Activated T-helper 1 cell treated with anti-CD3 and anti-CD28 coated beads, Interleukin-2, amount 50 U/mL, for 16 hours (primary cell): Measurements from ENCODE around the gene SETBP1.
"Not testable (repeated sequence)": the region's sequence is repeated elsewhere in the genome, so short reads cannot be mapped to it uniquely, and the experiment has no call there.

Experiments
- DNase-seq, 2 donors: peaks; one replicate each; pipeline ENCODE4 v3.0.0-alpha.2; 2020; ENCODE audit warnings: low read depth in 1 of 2, low spot score in 1 of 2

Gene SETBP1

GRCh38 chr18:44788334-44788733, 107.6 kb downstream of the SETBP1 start:
- no peak for DNase-seq

GRCh38 chr18:44789710-44790109, 109.0 kb downstream of the SETBP1 start:
- DNase-seq, result no peak

- DNase-seq, result no peak
These were observed 110.2 kb downstream of the SETBP1 start for GRCh38 chr18:44790860-44791259.

GRCh38 chr18:44791520-44791919, 110.8 kb downstream of the SETBP1 start:
- no peak for DNase-seq

- DNase-seq, result no peak
These were observed 111.9 kb downstream of the SETBP1 start for GRCh38 chr18:44792456-44793061.

GRCh38 chr18:44793194-44793593, 112.5 kb downstream of the SETBP1 start:
- no peak for DNase-seq

- no peak for DNase-seq
These were observed 113.0 kb downstream of the SETBP1 start for GRCh38 chr18:44793685-44794084.

- no peak for DNase-seq
These were observed 114.6 kb downstream of the SETBP1 start for GRCh38 chr18:44795241-44795640.

GRCh38 chr18:44796429-44797428, 116.0 kb downstream of the SETBP1 start:
- no peak for DNase-seq

- no peak for DNase-seq
These were observed 117.9 kb downstream of the SETBP1 start for GRCh38 chr18:44798433-44799048.

- DNase-seq, result no peak
These were observed 118.8 kb downstream of the SETBP1 start for GRCh38 chr18:44799382-44799906.

- no peak for DNase-seq
These were observed 119.3 kb downstream of the SETBP1 start for GRCh38 chr18:44799907-44800421.

GRCh38 chr18:44800766-44801165, 120.1 kb downstream of the SETBP1 start:
- not testable (repeated sequence) for DNase-seq

GRCh38 chr18:44801781-44802180, 121.1 kb downstream of the SETBP1 start:
- no peak for DNase-seq

- DNase-seq, result no peak
These were observed 121.8 kb downstream of the SETBP1 start for GRCh38 chr18:44802508-44802907.

GRCh38 chr18:44803019-44803650, 122.4 kb downstream of the SETBP1 start:
- no peak for DNase-seq

- DNase-seq, result no peak
These were observed 123.3 kb downstream of the SETBP1 start for GRCh38 chr18:44804033-44804432.

GRCh38 chr18:44805176-44805575, 124.5 kb downstream of the SETBP1 start:
- no peak for DNase-seq

- no peak for DNase-seq
These were observed 125.0 kb downstream of the SETBP1 start for GRCh38 chr18:44805643-44806042.

- no peak for DNase-seq
These were observed 127.1 kb downstream of the SETBP1 start for GRCh38 chr18:44807766-44808165.

GRCh38 chr18:44811572-44812125, 131.0 kb downstream of the SETBP1 start:
- no peak for DNase-seq
